DOHH2 (cell line): ENCODE measurements around the gene NT5C1B.

Source experiments
- EZH2phosphoT487 ChIP-seq: fragments of 200-600 bp; sonication (generic); IDR thresholded peaks from 2 replicates; pipeline ENCODE4 v1.6.1; 2017; ENCODE audit warnings: borderline replicate concordance, mild to moderate bottlenecking, antibody characterized with exemption, low read length, moderate library complexity, mixed read lengths
- TF ChIP-seq, protein P1 (sequence below): fragments of 200-600 bp; sonication (generic); IDR thresholded peaks from one replicate; pipeline ENCODE4 v1.5.1; 2014; ENCODE audit warnings: antibody characterized with exemption, mild to moderate bottlenecking, low read depth, low read length; ENCODE audit not compliant: poor library complexity, severe bottlenecking

DNA sequence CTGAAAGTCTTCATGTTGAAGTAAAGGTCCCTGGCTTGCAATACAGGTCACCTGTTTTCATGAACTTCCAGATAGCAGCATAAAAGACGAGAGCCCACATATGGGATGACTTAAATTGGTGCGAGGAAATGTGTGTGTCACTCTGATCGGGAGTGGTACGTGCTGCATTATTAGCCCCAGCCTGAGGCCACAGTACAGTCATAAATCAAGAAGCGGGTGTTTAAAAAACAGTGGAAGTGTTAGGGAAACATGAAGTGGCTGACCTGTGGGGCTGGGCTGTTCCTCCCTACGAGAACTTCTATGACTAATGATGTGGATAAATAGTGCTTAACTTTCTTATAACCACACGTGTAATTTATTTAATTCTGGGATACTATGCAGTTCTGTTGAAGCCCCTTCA, 53.3 kb downstream of the NT5C1B start:
- TF ChIP-seq, protein P1, sequence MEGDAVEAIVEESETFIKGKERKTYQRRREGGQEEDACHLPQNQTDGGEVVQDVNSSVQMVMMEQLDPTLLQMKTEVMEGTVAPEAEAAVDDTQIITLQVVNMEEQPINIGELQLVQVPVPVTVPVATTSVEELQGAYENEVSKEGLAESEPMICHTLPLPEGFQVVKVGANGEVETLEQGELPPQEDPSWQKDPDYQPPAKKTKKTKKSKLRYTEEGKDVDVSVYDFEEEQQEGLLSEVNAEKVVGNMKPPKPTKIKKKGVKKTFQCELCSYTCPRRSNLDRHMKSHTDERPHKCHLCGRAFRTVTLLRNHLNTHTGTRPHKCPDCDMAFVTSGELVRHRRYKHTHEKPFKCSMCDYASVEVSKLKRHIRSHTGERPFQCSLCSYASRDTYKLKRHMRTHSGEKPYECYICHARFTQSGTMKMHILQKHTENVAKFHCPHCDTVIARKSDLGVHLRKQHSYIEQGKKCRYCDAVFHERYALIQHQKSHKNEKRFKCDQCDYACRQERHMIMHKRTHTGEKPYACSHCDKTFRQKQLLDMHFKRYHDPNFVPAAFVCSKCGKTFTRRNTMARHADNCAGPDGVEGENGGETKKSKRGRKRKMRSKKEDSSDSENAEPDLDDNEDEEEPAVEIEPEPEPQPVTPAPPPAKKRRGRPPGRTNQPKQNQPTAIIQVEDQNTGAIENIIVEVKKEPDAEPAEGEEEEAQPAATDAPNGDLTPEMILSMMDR: no peak
- no peak for TF ChIP-seq EZH2phosphoT487
